Fibroblast of the aortic adventitia (primary cell): ENCODE measurements around the gene CALCOCO2. TPM values are rescaled to one million over a fixed set of nuclear protein-coding genes. Genes with fewer than 3 reads are reported as not detected.

Experiments
- DNase-seq: peaks from one replicate; pipeline ENCODE4 v3.0.0-alpha.2; 2010; ENCODE audit warnings: low read depth
- H3K4me3 ChIP-seq: 2 replicates; pipeline ENCODE4 v1.5.1; 2011; ENCODE audit warnings: low read depth, mild to moderate bottlenecking, control low read depth, low read length, moderate library complexity
- CTCF ChIP-seq: IDR thresholded peaks from 2 replicates; pipeline ENCODE4 v1.5.1; 2011; ENCODE audit warnings: mild to moderate bottlenecking, low read length, control low read depth, inconsistent platforms; ENCODE audit not compliant: insufficient read depth
- total RNA-seq: library from RNA; depleted of rRNA; stranded (reverse); fragments of >200 nt; gene quantifications from 2 replicates; pipeline ENCODE4 v1.2.3, GENCODE V29; 2012; ENCODE audit warnings: low replicate concordance

The CALCOCO2 gene
- total RNA-seq, 1 donor: 73.8 TPM

- TF ChIP-seq CTCF: no peak
- H3K4me3 ChIP-seq: peak overlapping the region; percentile 100
- DNase-seq: no peak
Observed at GRCh38 chr17:48893646-48894508, 63.0 kb downstream of the CALCOCO2 start.

GRCh38 chr17:48894886-48895285 is 64.1 kb downstream of the CALCOCO2 start:
- no peak for DNase-seq
- H3K4me3 ChIP-seq: no peak overlapping the region
- TF ChIP-seq CTCF: no peak

DNA sequence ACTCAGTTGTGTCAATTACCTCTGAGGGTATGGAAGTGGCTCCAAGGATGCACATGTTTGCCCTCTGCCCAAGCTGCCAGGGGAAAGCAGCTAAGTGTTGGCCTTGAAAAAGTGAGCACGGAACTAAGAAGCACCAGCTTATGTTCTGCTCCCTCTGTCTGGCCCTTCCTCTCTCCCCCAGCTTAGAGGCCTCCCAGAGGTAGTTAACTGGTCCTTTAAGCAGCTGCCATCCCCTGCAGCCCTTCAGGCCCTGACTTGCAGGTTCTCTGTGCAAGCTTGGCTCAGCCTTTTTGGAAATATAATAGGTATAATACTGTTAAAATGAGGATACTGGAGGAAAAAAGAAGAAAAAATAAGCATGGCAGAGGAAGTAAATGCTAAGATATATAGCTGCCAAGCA is 70.4 kb downstream of the CALCOCO2 start:
- no peak for DNase-seq
- TF ChIP-seq CTCF: no peak
- no peak overlapping the region for H3K4me3 ChIP-seq

GRCh38 chr17:48903401-48903800 is 72.6 kb downstream of the CALCOCO2 start:
- H3K4me3 ChIP-seq: no peak overlapping the region
- DNase-seq: no peak
- no peak for TF ChIP-seq CTCF

GRCh38 chr17:48904428-48904827 is 73.6 kb downstream of the CALCOCO2 start:
- H3K4me3 ChIP-seq: no peak overlapping the region
- no peak for TF ChIP-seq CTCF
- no peak for DNase-seq

GRCh38 chr17:48905987-48906515 is 75.2 kb downstream of the CALCOCO2 start:
- H3K4me3 ChIP-seq: no peak overlapping the region
- TF ChIP-seq CTCF: no peak
- DNase-seq: peak; percentile 65
